Neural progenitor cell (in vitro differentiated cells): Measurements from ENCODE around the gene RAB3GAP2. TPM values are rescaled to one million over a fixed set of nuclear protein-coding genes. Genes with fewer than 3 reads are reported as not detected.
"Not testable (repeated sequence)": the region's sequence is repeated elsewhere in the genome, so short reads cannot be mapped to it uniquely, and the experiment has no call there.

Experiments used
- DNase-seq: peaks from one replicate; pipeline ENCODE4 v3.0.0-alpha.2; 2016; ENCODE audit warnings: low spot score
- H2AFZ ChIP-seq: fragments of 200-600 bp; sonication (generic); replicated peaks from 2 replicates; pipeline ENCODE4 v1.6.1; 2016; ENCODE audit warnings: antibody characterized with exemption
- H3F3A ChIP-seq: fragments of 200-600 bp; sonication (generic); 2 replicates; pipeline ENCODE4 v1.6.1; 2016; ENCODE audit warnings: antibody characterized with exemption, low read depth
- H3K27ac ChIP-seq: fragments of 200-600 bp; sonication (generic); 2 replicates; pipeline ENCODE4 v1.5.1; 2016; ENCODE audit warnings: mild to moderate bottlenecking
- H3K27me3 ChIP-seq: fragments of 200-600 bp; sonication (generic); 2 replicates; pipeline ENCODE4 v1.6.1; 2016; ENCODE audit warnings: mild to moderate bottlenecking, moderate library complexity
- H3K36me3 ChIP-seq: fragments of 200-600 bp; sonication (generic); 2 replicates; pipeline ENCODE4 v1.5.1; 2016
- H3K4me1 ChIP-seq: fragments of 200-600 bp; sonication (generic); 2 replicates; pipeline ENCODE4 v1.6.1; 2016; ENCODE audit warnings: mixed run types
- H3K4me2 ChIP-seq: fragments of 200-600 bp; sonication (generic); 2 replicates; pipeline ENCODE4 v1.6.1; 2016
- H3K4me3 ChIP-seq: fragments of 200-600 bp; sonication (generic); 2 replicates; pipeline ENCODE4 v1.5.1; 2016
- H3K79me2 ChIP-seq: fragments of 200-600 bp; sonication (generic); 2 replicates; pipeline ENCODE4 v1.6.1; 2016; ENCODE audit warnings: low read depth
- H3K9ac ChIP-seq: fragments of 200-600 bp; sonication (generic); 2 replicates; pipeline ENCODE4 v1.6.1; 2016
- H3K9me3 ChIP-seq: fragments of 200-600 bp; sonication (generic); 2 replicates; pipeline ENCODE4 v1.5.1; 2016; ENCODE audit warnings: low read depth
- H4K20me1 ChIP-seq: fragments of 200-600 bp; sonication (generic); 2 replicates; pipeline ENCODE4 v1.6.1; 2016; ENCODE audit warnings: low read depth
- H3K27ac Mint-ChIP-seq: 3 replicates; pipeline ENCODE4 v1.8.0; 2021; ENCODE audit warnings: mixed read lengths
- H3K27me3 Mint-ChIP-seq: 2 replicates; pipeline ENCODE4 v1.8.0; 2022; ENCODE audit warnings: low read depth, mild to moderate bottlenecking, inconsistent platforms, moderate library complexity, mixed read lengths; ENCODE audit not compliant: insufficient read depth
- H3K36me3 Mint-ChIP-seq: 3 replicates; pipeline ENCODE4 v1.8.0; 2021; ENCODE audit warnings: mixed read lengths
- H3K4me1 Mint-ChIP-seq: 3 replicates; pipeline ENCODE4 v1.8.0; 2021; ENCODE audit warnings: mixed read lengths
- H3K4me3 Mint-ChIP-seq: 3 replicates; pipeline ENCODE4 v1.8.0; 2021; ENCODE audit warnings: mild to moderate bottlenecking, moderate library complexity, mixed read lengths
- H3K9me3 Mint-ChIP-seq: 3 replicates; pipeline ENCODE4 v1.8.0; 2020; ENCODE audit warnings: mixed read lengths
- EZH2 ChIP-seq: fragments of 200-600 bp; sonication (generic); IDR thresholded peaks from 2 replicates; pipeline ENCODE4 v1.6.1; 2017; ENCODE audit warnings: antibody characterized with exemption, mild to moderate bottlenecking, moderate library complexity
- EZH2phosphoT487 ChIP-seq: fragments of 200-600 bp; sonication (generic); IDR thresholded peaks from 2 replicates; pipeline ENCODE4 v1.6.1; 2017; ENCODE audit warnings: antibody characterized with exemption
- total RNA-seq: library from RNA; depleted of rRNA; stranded (reverse); fragments of >200 nt; gene quantifications from 2 replicates; pipeline ENCODE4 v1.2.3, GENCODE V29; 2015; ENCODE audit warnings: low replicate concordance
- TF ChIP-seq, protein P1 (sequence below): fragments of 200-600 bp; sonication (generic); IDR thresholded peaks from 2 replicates; pipeline ENCODE4 v1.5.1; 2017; ENCODE audit warnings: antibody characterized with exemption, mild to moderate bottlenecking

Gene RAB3GAP2
- total RNA-seq, 1 donor from 2014 or later = 36.4 TPM

DNA sequence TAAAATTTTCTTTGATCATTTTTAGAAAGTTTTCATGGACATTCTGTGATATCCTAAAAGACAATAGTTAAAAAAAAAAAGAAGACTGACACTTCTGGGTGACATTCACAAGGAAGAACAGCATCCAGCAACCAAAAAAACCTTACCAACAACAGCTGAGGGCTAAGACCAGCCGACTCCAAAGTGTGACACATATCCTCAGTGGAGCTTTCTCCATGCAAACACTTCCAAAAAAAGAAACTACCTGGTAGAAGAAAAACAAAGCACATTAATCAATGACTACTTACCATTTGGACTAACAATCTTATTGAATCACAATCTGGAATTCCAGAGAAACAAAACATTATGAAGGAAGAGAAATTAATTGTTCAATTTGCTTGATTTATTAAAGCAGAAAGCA is 90.1 kb downstream of the RAB3GAP2 start:
- H3K4me2 ChIP-seq = no peak overlapping the region
- Mint-ChIP-seq H3K9me3 (no peaks in the 10 kb centered on the region), H3K27me3 (no peaks in the 10 kb centered on the region), H3K27ac (no peak overlapping the region), H3K36me3 (peaks cover 23% of the 10 kb centered on the region), H3K4me1 (no peaks in the 10 kb centered on the region), H3K4me3 (no peak overlapping the region)
- H3K9me3 ChIP-seq = no peaks in the 10 kb centered on the region
- peaks cover 5% of the 10 kb centered on the region for H3F3A ChIP-seq
- H4K20me1 ChIP-seq = no peaks in the 10 kb centered on the region
- H3K4me3 ChIP-seq = no peak overlapping the region
- no peak for TF ChIP-seq EZH2phosphoT487
- no peak for TF ChIP-seq EZH2
- TF ChIP-seq, protein P1, sequence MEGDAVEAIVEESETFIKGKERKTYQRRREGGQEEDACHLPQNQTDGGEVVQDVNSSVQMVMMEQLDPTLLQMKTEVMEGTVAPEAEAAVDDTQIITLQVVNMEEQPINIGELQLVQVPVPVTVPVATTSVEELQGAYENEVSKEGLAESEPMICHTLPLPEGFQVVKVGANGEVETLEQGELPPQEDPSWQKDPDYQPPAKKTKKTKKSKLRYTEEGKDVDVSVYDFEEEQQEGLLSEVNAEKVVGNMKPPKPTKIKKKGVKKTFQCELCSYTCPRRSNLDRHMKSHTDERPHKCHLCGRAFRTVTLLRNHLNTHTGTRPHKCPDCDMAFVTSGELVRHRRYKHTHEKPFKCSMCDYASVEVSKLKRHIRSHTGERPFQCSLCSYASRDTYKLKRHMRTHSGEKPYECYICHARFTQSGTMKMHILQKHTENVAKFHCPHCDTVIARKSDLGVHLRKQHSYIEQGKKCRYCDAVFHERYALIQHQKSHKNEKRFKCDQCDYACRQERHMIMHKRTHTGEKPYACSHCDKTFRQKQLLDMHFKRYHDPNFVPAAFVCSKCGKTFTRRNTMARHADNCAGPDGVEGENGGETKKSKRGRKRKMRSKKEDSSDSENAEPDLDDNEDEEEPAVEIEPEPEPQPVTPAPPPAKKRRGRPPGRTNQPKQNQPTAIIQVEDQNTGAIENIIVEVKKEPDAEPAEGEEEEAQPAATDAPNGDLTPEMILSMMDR = no peak
- peaks cover 9% of the 10 kb centered on the region for H3K36me3 ChIP-seq
- no peak for DNase-seq
- H3K79me2 ChIP-seq = no peaks in the 10 kb centered on the region
- H3K27me3 ChIP-seq = no peaks in the 10 kb centered on the region
- H3K4me1 ChIP-seq = no peaks in the 10 kb centered on the region
- no peak overlapping the region for H2AFZ ChIP-seq
- no peak overlapping the region for H3K27ac ChIP-seq
- H3K9ac ChIP-seq = no peak overlapping the region

DNA sequence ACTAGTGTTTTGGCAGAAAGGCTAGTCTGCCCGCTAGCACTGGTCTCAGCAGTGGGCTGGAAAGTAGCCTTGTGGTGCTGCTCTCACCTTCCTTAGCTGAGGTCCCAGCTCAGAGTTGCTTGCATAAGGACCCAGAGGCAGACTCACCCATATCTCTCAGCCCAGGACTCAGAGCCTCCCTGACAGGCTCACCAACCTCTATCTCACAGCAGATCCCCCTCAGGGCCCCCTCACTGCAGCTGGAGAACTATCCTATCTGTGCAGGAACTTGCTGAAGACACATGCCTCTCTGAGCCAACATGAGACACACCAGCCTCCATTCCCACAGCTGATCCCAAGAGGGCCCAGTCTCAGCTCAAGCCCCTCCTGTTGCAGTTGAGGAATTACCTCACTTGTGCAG is 95.7 kb downstream of the RAB3GAP2 start:
- H2AFZ ChIP-seq = no peak overlapping the region
- H3K9me3 ChIP-seq = no peaks in the 10 kb centered on the region
- H3K27me3 ChIP-seq = no peaks in the 10 kb centered on the region
- no peak overlapping the region for H3K4me2 ChIP-seq
- H3K27ac Mint-ChIP-seq = no peak overlapping the region
- no peak overlapping the region for H3K27ac ChIP-seq
- no peaks in the 10 kb centered on the region for H3K79me2 ChIP-seq
- no peaks in the 10 kb centered on the region for H3K4me1 ChIP-seq
- H4K20me1 ChIP-seq = no peaks in the 10 kb centered on the region
- no peak overlapping the region for H3K9ac ChIP-seq
- no peaks in the 10 kb centered on the region for H3K9me3 Mint-ChIP-seq
- H3K36me3 ChIP-seq = peaks cover 5% of the 10 kb centered on the region
- no peaks in the 10 kb centered on the region for H3K4me1 Mint-ChIP-seq
- H3K36me3 Mint-ChIP-seq = peaks cover 23% of the 10 kb centered on the region
- no peak for DNase-seq
- H3K4me3 Mint-ChIP-seq = no peak overlapping the region
- H3K27me3 Mint-ChIP-seq = no peaks in the 10 kb centered on the region
- H3F3A ChIP-seq = no peaks in the 10 kb centered on the region
- TF ChIP-seq, protein P1 = no peak
- no peak for TF ChIP-seq EZH2
- TF ChIP-seq EZH2phosphoT487 = no peak
- H3K4me3 ChIP-seq = no peak overlapping the region

DNA sequence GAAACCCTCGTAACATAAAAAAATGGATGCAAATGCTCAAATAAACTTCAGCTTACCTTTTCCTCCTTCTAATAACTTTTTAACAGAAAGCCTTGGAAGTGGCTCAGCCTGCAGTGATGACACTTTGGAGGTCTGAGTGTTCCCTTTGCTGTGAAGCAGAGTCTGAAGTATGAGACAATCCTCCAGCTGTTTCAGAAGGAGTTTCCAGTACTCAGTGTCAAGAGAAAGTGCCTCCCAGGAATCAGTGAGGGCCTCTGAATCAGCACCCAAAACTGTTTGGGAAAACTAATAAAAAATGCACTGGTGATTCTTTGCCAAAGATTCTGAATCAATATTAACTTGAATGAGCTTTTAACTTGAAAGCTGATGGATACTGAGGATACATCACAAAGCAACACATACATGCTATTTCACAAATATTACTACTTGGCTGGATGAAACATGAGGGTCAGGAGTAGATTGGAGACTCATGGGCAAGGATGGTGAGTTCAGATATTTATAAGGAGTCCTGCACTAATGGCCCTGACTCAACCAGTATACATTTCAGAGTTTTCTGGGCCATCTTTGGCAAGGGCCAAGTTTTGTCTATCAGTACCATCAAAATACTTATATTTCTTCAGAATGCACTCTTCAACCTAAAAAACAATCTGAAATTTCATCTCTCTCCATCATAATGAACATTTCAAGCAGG is 101.3 kb downstream of the RAB3GAP2 start:
- Mint-ChIP-seq H3K9me3 (no peaks in the 10 kb centered on the region), H3K4me1 (no peaks in the 10 kb centered on the region), H3K27me3 (no peaks in the 10 kb centered on the region), H3K4me3 (no peak overlapping the region), H3K36me3 (peaks cover 23% of the 10 kb centered on the region), H3K27ac (no peak overlapping the region)
- H3K27me3 ChIP-seq = no peaks in the 10 kb centered on the region
- no peaks in the 10 kb centered on the region for H3K9me3 ChIP-seq
- H3K36me3 ChIP-seq = peaks cover 12% of the 10 kb centered on the region
- no peaks in the 10 kb centered on the region for H3F3A ChIP-seq
- no peaks in the 10 kb centered on the region for H4K20me1 ChIP-seq
- no peak overlapping the region for H3K4me2 ChIP-seq
- no peak for DNase-seq
- TF ChIP-seq EZH2phosphoT487 (no peak), EZH2 (no peak)
- TF ChIP-seq, protein P1 = no peak
- H3K79me2 ChIP-seq = no peaks in the 10 kb centered on the region
- H2AFZ ChIP-seq = no peak overlapping the region
- H3K4me3 ChIP-seq = no peak overlapping the region
- H3K9ac ChIP-seq = no peak overlapping the region
- no peak overlapping the region for H3K27ac ChIP-seq
- no peaks in the 10 kb centered on the region for H3K4me1 ChIP-seq

DNA sequence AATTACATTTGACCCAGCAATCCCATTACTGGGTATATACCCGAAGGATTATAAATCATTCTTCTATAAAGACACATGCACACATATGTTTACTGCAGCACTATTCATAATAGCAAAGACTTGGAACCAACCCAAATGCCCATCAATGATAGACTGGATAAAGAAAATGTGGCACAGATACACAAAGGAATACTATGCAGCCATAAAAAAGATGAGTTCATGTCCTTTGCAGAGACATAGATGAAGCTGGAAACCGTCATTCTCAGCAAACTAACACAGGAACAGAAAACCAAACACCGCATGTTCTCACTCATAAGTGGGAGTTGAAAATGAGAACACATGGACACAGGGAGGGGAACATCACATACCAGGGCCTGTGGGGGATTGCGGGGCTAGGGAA is 102.4 kb downstream of the RAB3GAP2 start:
- DNase-seq, H3K27ac ChIP-seq, H3K9me3 ChIP-seq, H2AFZ ChIP-seq, H3K27me3 ChIP-seq, H3K27me3 Mint-ChIP-seq, H3F3A ChIP-seq, H3K79me2 ChIP-seq, H3K4me1 ChIP-seq, H3K4me3 Mint-ChIP-seq, H3K4me3 ChIP-seq, H3K4me2 ChIP-seq, H3K9me3 Mint-ChIP-seq, H3K4me1 Mint-ChIP-seq, H4K20me1 ChIP-seq, H3K27ac Mint-ChIP-seq, H3K9ac ChIP-seq: not testable (repeated sequence)
- H3K36me3 Mint-ChIP-seq = peaks cover 25% of the 10 kb centered on the region
- peaks cover 12% of the 10 kb centered on the region for H3K36me3 ChIP-seq
